ENCODE measurements around the gene C5orf15. TPM values are rescaled to one million over a fixed set of nuclear protein-coding genes. Genes with fewer than 3 reads are reported as not detected.

C5orf15 gene
- total and polyA plus RNA-seq, 7 experiments from 2014 or later, result 11.1 to 33.6 (median 17.9) TPM

GRCh38 chr5:133995883-133996563 lies 27.6 kb upstream of the C5orf15 start:
- H3K4me3 Mint-ChIP-seq, result no peak overlapping the region
- ATAC-seq (no peak), DNase-seq (no peak)
- Histone ChIP-seq H3K9me3 (ENCODE audit: control insufficient read depth in 2 of 3, low read length in 3 of 3) (no peaks in the 10 kb centered on the region), H3K4me1 (ENCODE audit: control insufficient read depth in 2 of 2, insufficient read depth in 2 of 2, low read length in 2 of 2) (peaks cover 3 to 9% of the 10 kb centered on the region in 2 donors), H3K27me3 (ENCODE audit: control insufficient read depth in 2 of 2, insufficient read depth in 2 of 2, low read length in 2 of 2) (no peaks in the 10 kb centered on the region), H3K27ac (ENCODE audit: low read depth, low read length) (no peak overlapping the region), H3K4me3 (ENCODE audit: low read length) (no peak overlapping the region), H3K36me3 (ENCODE audit: control insufficient read depth in 2 of 3, insufficient read depth in 3 of 3, low read length in 3 of 3) (peaks cover 0 to 10% (median 0%) of the 10 kb centered on the region in 3 experiments)
- intact Hi-C loops (cut with micrococcal nuclease), result no loop called here
- H3K4me1 Mint-ChIP-seq, result peaks cover 40 to 78% (median 63%) of the 10 kb centered on the region in 7 donors
- no peak overlapping the region for H3K27ac Mint-ChIP-seq
- no peaks in the 10 kb centered on the region for H3K9me3 Mint-ChIP-seq
- POLR2A ChIA-PET, result interaction anchor here (0.6 to 1.3 kb wide), 3 partner anchors 9 to 28 kb away, joined by 3 to 4 read pairs (median 4); no protein-coding TSS in a partner anchor
- H3K36me3 Mint-ChIP-seq, result peaks cover 0 to 4% (median under 1%) of the 10 kb centered on the region in 5 donors
- CTCF ChIA-PET, result interaction anchor here (0.7 to 1.0 kb wide), 2 partner anchors 15 to 242 kb away, joined by 3 read pairs; no protein-coding TSS in a partner anchor
- no peaks in the 10 kb centered on the region for H3K27me3 Mint-ChIP-seq

- Mint-ChIP-seq H3K4me3 (peak overlapping the region in 4 of 10 donors; percentile 2 to 19 (median 14)), H3K27me3 (no peaks in the 10 kb centered on the region), H3K27ac (peak overlapping the region in 4 of 9 donors; percentile 5 to 90 (median 16)), H3K4me1 (peaks cover 40 to 71% (median 59%) of the 10 kb centered on the region in 7 donors), H3K9me3 (no peaks in the 10 kb centered on the region), H3K36me3 (peaks cover 0 to 9% (median 3%) of the 10 kb centered on the region in 5 donors)
- no peak overlapping the region for H3K4me3 ChIP-seq (ENCODE audit: low read length)
- H3K27ac ChIP-seq (ENCODE audit: low read depth, low read length), result no peak overlapping the region
- intact Hi-C loops (cut with micrococcal nuclease), result no loop called here
- no peaks in the 10 kb centered on the region for H3K9me3 ChIP-seq (ENCODE audit: control insufficient read depth in 2 of 3, low read length in 3 of 3)
- H3K36me3 ChIP-seq (ENCODE audit: control insufficient read depth in 2 of 3, insufficient read depth in 3 of 3, low read length in 3 of 3), result peaks cover 3 to 14% (median 3%) of the 10 kb centered on the region in 3 experiments
- no peak for DNase-seq
- ChIA-PET CTCF (interaction anchor here (0.7 kb wide), 1 partner anchor 241 kb away, joined by 3 read pairs; no protein-coding TSS in a partner anchor), POLR2A (no interaction called here)
- H3K27me3 ChIP-seq (ENCODE audit: control insufficient read depth in 2 of 2, insufficient read depth in 2 of 2, low read length in 2 of 2), result no peaks in the 10 kb centered on the region
- peaks cover 3 to 9% of the 10 kb centered on the region in 2 donors for H3K4me1 ChIP-seq (ENCODE audit: control insufficient read depth in 2 of 2, insufficient read depth in 2 of 2, low read length in 2 of 2)
- ATAC-seq, result no peak
Observed at GRCh38 chr5:133995341-133995740, 26.9 kb upstream of the C5orf15 start.

- Histone ChIP-seq H3K9me3 (ENCODE audit: control insufficient read depth in 2 of 3, low read length in 3 of 3) (no peaks in the 10 kb centered on the region), H3K27me3 (ENCODE audit: control insufficient read depth in 2 of 2, insufficient read depth in 2 of 2, low read length in 2 of 2) (no peaks in the 10 kb centered on the region), H3K36me3 (ENCODE audit: control insufficient read depth in 2 of 3, insufficient read depth in 3 of 3, low read length in 3 of 3) (peaks cover 5 to 18% (median 7%) of the 10 kb centered on the region in 3 experiments), H3K4me1 (ENCODE audit: control insufficient read depth in 2 of 2, insufficient read depth in 2 of 2, low read length in 2 of 2) (peaks cover 3 to 9% of the 10 kb centered on the region in 2 donors), H3K4me3 (ENCODE audit: low read length) (no peak overlapping the region), H3K27ac (ENCODE audit: low read depth, low read length) (no peak overlapping the region)
- peaks cover 0 to 12% (median 3%) of the 10 kb centered on the region in 5 donors for H3K36me3 Mint-ChIP-seq
- CTCF ChIA-PET, result interaction anchor here (0.7 kb wide), 1 partner anchor 241 kb away, joined by 3 read pairs; no protein-coding TSS in a partner anchor
- DNase-seq, result no peak
- ATAC-seq, result no peak
- intact Hi-C loops (cut with micrococcal nuclease), result no loop called here
- H3K4me1 Mint-ChIP-seq, result peaks cover 37 to 67% (median 55%) of the 10 kb centered on the region in 7 donors
- H3K27me3 Mint-ChIP-seq, result no peaks in the 10 kb centered on the region
- peak overlapping the region in 4 of 9 donors; percentile 9 to 93 (median 17) for H3K27ac Mint-ChIP-seq
- POLR2A ChIA-PET, result interaction anchor here (1.6 kb wide), 1 partner anchor 9 kb away, joined by 4 read pairs; no protein-coding TSS in a partner anchor
- H3K9me3 Mint-ChIP-seq, result no peaks in the 10 kb centered on the region
- H3K4me3 Mint-ChIP-seq, result peak overlapping the region in 3 of 10 donors; percentile 14 to 49 (median 15)
Observed at GRCh38 chr5:133994990-133995333, 26.5 kb upstream of the C5orf15 start.

GRCh38 chr5:133994297-133994989 lies 26.0 kb upstream of the C5orf15 start:
- ATAC-seq (no peak), DNase-seq (no peak)
- peak overlapping the region in 3 of 9 donors; percentile 7 to 93 (median 11) for H3K27ac Mint-ChIP-seq
- peak overlapping the region in 4 of 10 donors; percentile 14 to 49 (median 15) for H3K4me3 Mint-ChIP-seq
- H3K27me3 ChIP-seq (ENCODE audit: control insufficient read depth in 2 of 2, insufficient read depth in 2 of 2, low read length in 2 of 2), result no peaks in the 10 kb centered on the region
- H3K27ac ChIP-seq (ENCODE audit: low read depth, low read length), result no peak overlapping the region
- no peaks in the 10 kb centered on the region for H3K9me3 ChIP-seq (ENCODE audit: control insufficient read depth in 2 of 3, low read length in 3 of 3)
- intact Hi-C loops (cut with micrococcal nuclease), result no loop called here
- peaks cover 0 to 15% (median 3%) of the 10 kb centered on the region in 5 donors for H3K36me3 Mint-ChIP-seq
- no peaks in the 10 kb centered on the region for H3K27me3 Mint-ChIP-seq
- no peaks in the 10 kb centered on the region for H3K9me3 Mint-ChIP-seq
- peaks cover 3 to 9% of the 10 kb centered on the region in 2 donors for H3K4me1 ChIP-seq (ENCODE audit: control insufficient read depth in 2 of 2, insufficient read depth in 2 of 2, low read length in 2 of 2)
- no peak overlapping the region for H3K4me3 ChIP-seq (ENCODE audit: low read length)
- peaks cover 5 to 23% (median 8%) of the 10 kb centered on the region in 3 experiments for H3K36me3 ChIP-seq (ENCODE audit: control insufficient read depth in 2 of 3, insufficient read depth in 3 of 3, low read length in 3 of 3)
- peaks cover 31 to 62% (median 50%) of the 10 kb centered on the region in 7 donors for H3K4me1 Mint-ChIP-seq
- POLR2A ChIA-PET, result interaction anchor here (1.6 kb wide), 1 partner anchor 9 kb away, joined by 4 read pairs; no protein-coding TSS in a partner anchor
- CTCF ChIA-PET, result no interaction called here

GRCh38 chr5:133993185-133993936 lies 24.9 kb upstream of the C5orf15 start:
- no peaks in the 10 kb centered on the region for H3K9me3 Mint-ChIP-seq
- H3K36me3 ChIP-seq (ENCODE audit: control insufficient read depth in 2 of 3, insufficient read depth in 3 of 3, low read length in 3 of 3), result peaks cover 5 to 31% (median 8%) of the 10 kb centered on the region in 3 experiments
- POLR2A ChIA-PET, result interaction anchor here (0.5 to 1.6 kb wide), 4 partner anchors 11 to 958 kb away, joined by 3 to 4 read pairs (median 4); partner anchors contain the start of gene VDAC1
- H3K4me1 Mint-ChIP-seq, result peaks cover 28 to 54% (median 43%) of the 10 kb centered on the region in 7 donors
- H3K27ac ChIP-seq (ENCODE audit: low read depth, low read length), result no peak overlapping the region
- no peak for ATAC-seq
- no peaks in the 10 kb centered on the region for H3K27me3 Mint-ChIP-seq
- peaks cover 4 to 21% (median 6%) of the 10 kb centered on the region in 5 donors for H3K36me3 Mint-ChIP-seq
- H3K27ac Mint-ChIP-seq, result peak overlapping the region in 4 of 9 donors; percentile 21 to 63 (median 44)
- no peak for DNase-seq
- no peaks in the 10 kb centered on the region for H3K27me3 ChIP-seq (ENCODE audit: control insufficient read depth in 2 of 2, insufficient read depth in 2 of 2, low read length in 2 of 2)
- CTCF ChIA-PET, result interaction anchor here (0.6 to 1.1 kb wide), 4 partner anchors 14 to 352 kb away, joined by 3 to 4 read pairs (median 3); no protein-coding TSS in a partner anchor
- H3K4me3 ChIP-seq (ENCODE audit: low read length), result no peak overlapping the region
- intact Hi-C loops (cut with micrococcal nuclease), result no loop called here
- H3K9me3 ChIP-seq (ENCODE audit: control insufficient read depth in 2 of 3, low read length in 3 of 3), result no peaks in the 10 kb centered on the region
- peaks cover 3 to 9% of the 10 kb centered on the region in 2 donors for H3K4me1 ChIP-seq (ENCODE audit: control insufficient read depth in 2 of 2, insufficient read depth in 2 of 2, low read length in 2 of 2)
- no peak overlapping the region for H3K4me3 Mint-ChIP-seq

Measured in naive thymus-derived CD4-positive, alpha-beta T cell (primary cell).